Limb (tissue), 2 donors: ENCODE data around the gene GPR55.
A peak's percentile ranks its signal among the peaks of the same experiment; 100 is the strongest.

ENCODE experiments used
- DNase-seq, 2 donors: peaks; one replicate each; pipeline ENCODE4 v3.0.0-alpha.2; 2016; ENCODE audit errors: extremely low spot score in 2 of 2

The GPR55 gene

DNA sequence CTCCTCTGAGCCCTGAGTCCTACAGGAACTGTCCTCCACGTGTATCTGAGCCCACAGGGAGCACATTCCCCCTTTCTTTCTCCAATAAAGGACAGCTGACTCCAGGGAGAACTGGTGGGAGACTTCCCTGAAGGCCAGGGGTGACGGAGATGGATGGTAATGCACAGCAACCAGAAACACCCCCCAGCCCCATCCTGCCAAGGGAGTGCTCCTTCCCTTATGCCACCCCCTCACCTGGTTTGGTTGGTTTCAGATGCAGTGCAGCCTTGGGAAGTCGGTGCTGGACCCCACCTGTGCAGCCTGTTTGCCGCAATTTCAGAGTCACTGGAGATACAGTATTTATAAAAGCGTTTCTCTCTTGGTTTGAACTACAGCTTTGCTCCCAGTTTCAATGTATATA is 24.0 kb downstream of the GPR55 start:
- peak in 1 of 2 donors; percentile 4 for DNase-seq

DNA sequence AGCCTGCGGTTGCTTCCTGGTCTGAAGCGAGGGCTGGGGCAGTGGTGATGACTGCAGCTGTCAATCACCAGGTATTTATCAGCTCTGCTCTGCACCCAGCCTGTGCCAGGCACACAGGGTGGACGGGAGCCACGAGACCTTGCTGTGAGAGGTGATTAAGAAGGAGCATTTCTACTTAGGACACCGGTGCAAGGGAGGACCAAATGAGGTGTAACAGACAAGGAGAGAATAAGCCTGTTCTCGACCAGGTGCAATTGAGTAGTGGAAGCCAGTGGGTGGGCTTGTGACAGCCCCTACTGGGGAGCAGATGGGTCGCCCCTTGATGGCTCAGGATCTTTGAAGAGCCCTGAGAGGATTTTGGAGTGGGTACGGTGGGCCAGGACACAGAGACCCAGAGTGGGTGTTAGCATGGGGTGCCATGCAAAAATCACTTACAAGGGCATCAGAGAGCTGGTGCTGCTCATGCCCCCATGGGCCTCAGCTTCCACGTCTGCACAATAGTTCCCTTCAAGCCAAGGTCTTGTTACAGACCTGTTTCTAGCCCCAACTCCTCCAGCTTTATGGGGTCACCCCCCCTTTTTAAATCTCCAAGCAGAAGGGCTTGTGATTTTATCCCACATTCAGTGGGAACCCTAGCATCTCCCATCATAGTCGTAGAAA is 24.6 kb downstream of the GPR55 start:
- DNase-seq = peak in 1 of 2 donors; percentile 8

GRCh38 chr2:230899786-230900185 is 25.3 kb downstream of the GPR55 start:
- peak in 1 of 2 donors; percentile 2 for DNase-seq

DNA sequence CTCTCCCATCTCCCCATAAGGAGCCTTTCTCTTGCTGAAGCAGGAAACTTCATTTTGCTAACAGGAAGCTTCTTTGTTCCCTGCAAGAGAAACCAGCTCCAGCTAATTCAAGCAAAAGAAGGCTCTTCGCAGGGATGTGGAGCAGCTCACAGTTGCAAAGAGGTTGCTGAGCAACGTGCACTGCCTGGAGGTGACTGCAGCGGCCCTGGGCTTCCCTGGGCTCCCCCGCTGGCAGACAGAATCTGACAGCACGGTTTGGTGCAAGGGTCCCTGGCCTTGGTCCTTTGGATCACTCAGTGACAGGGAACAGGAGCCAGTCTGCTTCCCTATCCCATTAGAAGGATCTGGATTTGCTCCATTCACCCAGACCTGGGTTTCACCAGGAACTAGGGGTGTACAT is 25.8 kb downstream of the GPR55 start:
- peak in 1 of 2 donors; percentile 35 for DNase-seq

DNA sequence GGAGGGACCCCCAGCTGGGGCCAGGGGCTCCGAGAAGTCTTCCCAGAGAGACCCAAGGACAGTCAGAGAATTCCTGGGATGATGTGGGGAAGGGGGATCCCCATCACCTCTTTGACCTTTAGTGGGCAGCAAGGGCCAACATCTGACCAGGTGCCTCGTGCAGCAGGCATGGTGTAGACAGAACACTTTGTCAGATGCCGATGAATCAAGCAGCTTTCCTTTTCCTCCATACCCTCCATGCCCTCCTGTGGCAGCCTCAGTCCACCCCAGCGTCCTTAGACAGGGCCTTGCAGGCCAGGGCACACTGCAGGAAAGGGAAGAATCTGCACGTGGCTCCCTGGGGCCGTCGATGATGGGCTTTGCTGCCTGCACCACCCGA is 26.3 kb downstream of the GPR55 start:
- DNase-seq = peak in 1 of 2 donors; percentile 17

DNA sequence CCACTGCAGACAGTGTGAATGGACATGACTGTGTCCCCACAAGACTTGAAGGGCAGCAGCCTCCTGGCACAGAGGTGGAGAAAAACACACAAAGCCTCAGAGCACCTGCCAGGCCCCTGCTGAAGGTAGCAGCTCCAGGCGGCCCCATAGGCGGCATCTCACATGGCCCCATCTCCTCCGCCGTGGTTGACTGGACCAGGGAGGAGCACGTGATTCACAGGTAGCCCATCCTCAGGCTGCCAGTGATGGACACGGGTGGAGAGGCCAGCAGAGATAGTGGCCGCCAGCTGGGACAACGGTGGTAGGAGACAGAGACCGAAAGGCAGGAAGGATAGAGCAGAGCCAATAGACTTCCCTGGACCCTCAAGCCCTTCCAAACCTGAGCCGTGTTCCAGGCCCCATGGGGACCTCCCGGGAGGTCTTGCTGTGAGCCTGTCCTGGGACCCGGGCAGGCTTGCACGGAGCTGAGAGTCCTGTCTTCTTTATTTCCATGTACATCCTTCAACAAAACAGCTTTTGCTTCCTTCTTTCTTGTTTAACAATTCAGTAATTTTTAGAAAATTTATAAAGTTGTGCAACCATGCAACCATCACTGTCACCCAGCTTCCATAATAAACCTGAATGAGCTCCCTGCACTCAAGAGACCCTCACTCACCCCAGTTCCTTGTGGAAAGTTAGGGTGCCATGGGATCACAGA is 26.9 kb downstream of the GPR55 start:
- peak in 1 of 2 donors; percentile 9 for DNase-seq

GRCh38 chr2:230896346-230897115 is 28.5 kb downstream of the GPR55 start:
- peak in 1 of 2 donors; percentile 16 for DNase-seq

DNA sequence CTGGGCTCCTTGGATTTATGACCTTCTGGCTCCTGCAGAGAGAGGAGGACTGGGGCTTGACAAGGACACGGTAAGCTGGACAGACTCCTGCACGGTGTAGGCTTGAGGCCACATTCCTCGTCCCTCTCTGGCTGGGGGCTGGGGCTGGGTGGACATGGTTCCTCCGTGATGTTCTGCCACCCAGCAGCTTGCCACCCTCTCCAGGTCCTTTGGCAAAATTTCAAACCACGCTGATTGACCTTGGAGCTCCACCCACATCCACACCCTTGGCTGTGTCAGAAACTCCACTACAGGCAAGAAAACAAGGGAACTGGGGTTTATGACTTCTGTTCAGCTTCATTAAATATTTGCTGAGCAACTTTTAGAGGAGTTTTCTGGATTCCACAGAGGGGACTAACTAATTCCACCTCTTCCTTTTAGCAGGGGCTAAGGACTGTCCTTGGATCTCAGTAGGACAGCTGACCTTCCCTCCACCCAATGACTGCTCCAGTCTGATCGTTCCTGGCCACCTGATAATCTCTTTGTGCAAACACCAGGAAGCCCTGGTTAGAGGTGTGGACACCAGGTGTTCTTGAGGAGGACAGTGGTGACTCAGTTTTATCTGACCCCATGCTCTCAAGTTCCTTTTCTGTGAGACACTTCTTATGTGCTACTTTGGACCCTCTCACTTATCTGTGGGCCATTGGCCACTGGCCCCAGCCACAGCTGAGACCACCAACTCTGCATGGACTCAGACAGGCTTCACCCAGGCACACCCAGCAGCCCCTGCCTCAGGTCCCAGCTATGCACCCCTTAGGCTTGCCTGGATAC is 29.3 kb downstream of the GPR55 start:
- peak in 1 of 2 donors; percentile 16 for DNase-seq

DNA sequence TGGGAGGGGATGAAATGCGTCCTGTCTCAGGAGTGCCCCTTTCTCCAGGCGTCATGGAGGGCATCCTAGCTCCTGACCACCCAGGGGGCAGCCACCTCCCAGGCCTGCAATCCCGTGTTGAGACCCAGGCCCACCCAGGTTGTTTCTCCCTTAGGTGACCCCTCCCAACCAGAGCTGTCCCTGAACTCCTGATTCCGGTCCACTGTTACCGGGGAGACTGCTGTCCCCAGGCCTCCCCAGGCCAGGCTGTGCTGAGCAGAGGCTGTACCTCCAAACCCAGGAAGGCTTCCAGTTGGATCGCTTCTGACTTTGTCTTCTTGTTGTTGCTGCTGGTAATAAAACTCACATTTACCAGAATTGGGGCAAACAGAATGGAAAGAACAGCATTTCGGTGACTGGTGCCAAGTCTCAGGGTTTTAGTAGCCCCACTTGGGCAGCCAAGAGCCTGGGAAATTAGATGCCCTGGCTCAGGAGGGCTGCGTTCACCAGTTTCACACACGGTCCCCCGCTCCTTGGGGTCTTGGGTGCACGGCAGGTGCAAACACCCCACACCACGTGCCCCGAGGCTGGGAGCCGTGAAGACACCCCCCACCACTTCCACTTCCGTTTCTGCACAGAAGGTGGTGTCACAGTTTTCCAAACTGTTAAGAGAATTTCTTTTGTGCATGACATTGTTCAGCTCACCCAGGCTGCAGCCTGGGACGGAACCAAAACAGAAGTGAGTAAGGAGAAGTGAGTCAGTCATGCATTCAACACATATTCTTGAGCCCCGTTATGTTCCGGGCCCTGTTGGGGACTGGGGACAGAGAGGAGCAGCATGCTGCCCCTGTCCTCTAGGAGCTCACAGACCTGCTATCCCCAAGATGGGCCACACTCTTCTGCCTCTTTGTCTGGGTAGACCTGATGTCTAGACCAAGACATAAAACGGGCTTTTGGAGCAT is 30.9 kb downstream of the GPR55 start:
- DNase-seq = peak in 1 of 2 donors; percentile 21

- DNase-seq = no peak
Observed at GRCh38 chr2:230893338-230893737, 31.7 kb downstream of the GPR55 start.

- no peak for DNase-seq
Observed at GRCh38 chr2:230891509-230891908, 33.5 kb downstream of the GPR55 start.

- no peak for DNase-seq
Observed at GRCh38 chr2:230891064-230891463, 34.0 kb downstream of the GPR55 start.

DNA sequence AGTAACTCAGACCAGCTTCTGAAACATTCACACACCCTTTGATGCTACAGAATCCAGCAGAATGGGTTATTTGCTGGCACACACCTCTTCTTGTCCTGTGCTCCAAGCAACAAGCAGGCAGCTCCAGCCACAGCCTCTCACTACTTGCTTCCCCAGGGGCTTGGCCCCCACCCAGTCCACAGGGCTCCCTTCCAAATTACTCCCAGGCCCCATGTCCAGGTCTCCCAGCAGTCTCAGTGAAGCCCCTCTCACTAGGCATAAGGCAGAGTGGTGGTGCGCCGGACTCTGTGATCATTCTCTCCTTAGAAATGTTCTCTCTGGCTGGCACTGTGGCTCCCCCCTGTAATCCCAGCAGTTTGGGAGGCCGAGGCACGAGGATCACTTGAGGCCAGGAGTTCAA is 34.4 kb downstream of the GPR55 start:
- no peak for DNase-seq

- no peak for DNase-seq
Observed at GRCh38 chr2:230889911-230890601, 35.0 kb downstream of the GPR55 start.

DNA sequence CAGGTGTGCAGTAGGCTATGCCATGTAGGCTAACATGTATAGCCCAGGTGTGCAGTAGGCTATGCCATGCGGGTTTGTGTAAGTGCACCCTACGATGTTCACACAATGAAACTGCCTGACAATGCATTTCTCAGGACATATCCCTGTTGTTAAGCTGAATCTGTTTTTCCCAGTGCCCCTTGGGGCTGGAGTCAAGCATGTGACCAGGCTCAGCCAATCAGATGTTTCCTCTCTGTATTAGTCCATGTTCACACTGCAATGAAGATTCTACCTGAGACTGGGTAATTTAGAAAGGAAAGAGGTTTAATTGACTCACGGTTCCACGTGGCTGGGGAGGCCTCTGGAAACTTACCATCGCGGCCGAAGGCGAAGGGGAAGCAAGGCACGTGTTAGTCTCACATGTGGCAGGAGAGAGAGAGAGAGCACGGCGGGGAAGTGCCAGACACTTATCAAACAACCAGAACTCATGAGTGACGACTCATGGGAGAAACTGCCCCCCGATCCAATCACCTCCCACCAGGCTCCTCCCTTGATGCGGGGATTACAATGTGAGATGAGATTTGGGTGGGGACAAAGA is 36.1 kb downstream of the GPR55 start:
- no peak for DNase-seq

DNA sequence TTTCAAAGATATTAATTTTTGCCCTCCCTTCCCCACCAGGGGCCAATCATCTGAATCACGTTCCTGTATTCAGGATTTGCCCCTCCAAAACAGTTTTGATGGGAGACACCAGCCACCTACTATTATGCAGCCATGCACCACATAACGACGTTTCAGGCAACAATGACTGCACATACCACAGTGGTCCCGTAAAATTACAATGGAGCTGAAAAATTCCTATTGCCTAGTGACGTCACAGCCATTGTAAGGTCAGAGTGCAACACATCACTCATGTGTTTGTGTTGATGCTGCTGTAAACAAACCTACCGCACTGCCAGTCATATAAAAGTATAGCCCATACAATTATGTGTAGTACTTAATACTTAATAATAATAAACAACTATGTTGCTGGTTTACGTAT is 37.7 kb downstream of the GPR55 start:
- DNase-seq = no peak

DNA sequence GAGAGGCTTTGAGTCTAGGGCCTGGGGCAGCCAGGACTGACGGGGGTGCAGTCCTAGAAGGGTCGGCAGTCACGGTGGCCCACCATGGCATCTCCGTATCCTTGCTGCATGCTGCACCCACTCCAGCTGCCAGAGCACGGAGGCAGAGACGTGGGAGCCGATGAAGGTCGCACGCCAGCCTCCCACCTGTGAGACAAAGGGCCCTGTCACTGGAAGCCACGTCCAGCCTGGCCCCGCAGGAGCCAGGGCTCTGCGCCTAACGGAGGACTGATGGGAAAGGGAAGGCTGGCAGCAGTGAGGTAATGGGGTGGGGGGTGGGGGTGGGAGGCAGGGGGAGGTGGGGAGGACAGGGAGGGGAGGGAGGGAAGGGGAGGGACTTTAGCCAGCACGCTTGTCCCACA is 38.4 kb downstream of the GPR55 start:
- no peak for DNase-seq

DNA sequence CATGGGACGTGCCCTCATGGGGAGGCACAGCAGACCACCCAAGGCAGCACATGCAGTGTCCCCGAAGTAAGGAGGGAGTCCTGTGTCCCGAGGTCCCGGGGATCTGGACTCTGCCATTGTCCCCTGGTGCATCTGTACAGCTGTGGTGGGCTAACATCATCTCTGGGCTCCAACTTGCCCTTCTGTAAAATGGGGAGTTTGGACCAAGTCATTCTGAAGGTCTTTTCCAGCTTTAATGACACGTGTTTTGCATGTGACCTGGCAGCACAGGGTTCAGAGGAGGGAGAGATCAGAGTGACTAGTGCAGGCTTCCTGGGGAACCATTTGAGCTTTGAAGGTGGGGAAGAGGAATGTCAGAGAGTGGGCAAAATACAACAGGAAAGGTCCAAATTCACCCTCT is 38.8 kb downstream of the GPR55 start:
- no peak for DNase-seq

GRCh38 chr2:230885463-230886130 is 39.4 kb downstream of the GPR55 start:
- peak; percentile 48 to 81 for DNase-seq
